A673 (cell line): ENCODE data around the gene CAVIN1. TPM values are rescaled to one million over a fixed set of nuclear protein-coding genes. Genes with fewer than 3 reads are reported as not detected.

ENCODE experiments used
- BruUV-seq: library from RNA; stranded (reverse); fragments of 400-500 nt; replicated peaks from 2 replicates; lab custom pipeline; 2021; lab: Mats Ljungman, UMichigan
- CTCF ChIA-PET: fragments of 300-600 bp; sonication (Branson Sonifier 250); formaldehyde crosslinking; loops from one replicate; lab custom pipeline; 2022; ENCODE audit warnings: antibody characterized with exemption; lab: Charles Lee
- POLR2A ChIA-PET: fragments of 300-600 bp; sonication (Branson Sonifier 250); formaldehyde crosslinking; loops from one replicate; lab custom pipeline; 2022; ENCODE audit warnings: antibody characterized with exemption; ENCODE audit not compliant: low non-redundant PET; lab: Charles Lee
- DNase-seq: peaks from one replicate; pipeline ENCODE4 v3.0.0-alpha.2; 2015; ENCODE audit warnings: low spot score
- H3K27ac ChIP-seq: fragments of 200-600 bp; sonication (generic); 2 replicates; pipeline ENCODE4 v1.5.1; 2016; ENCODE audit warnings: mixed run types, low read depth, mild to moderate bottlenecking, mixed read lengths, antibody characterized with exemption, low read length; ENCODE audit not compliant: poor library complexity, severe bottlenecking
- H3K27me3 ChIP-seq: fragments of 200-600 bp; sonication (generic); replicated peaks from 2 replicates; pipeline ENCODE4 v1.6.1; 2017; ENCODE audit warnings: mixed run types, low read depth, mild to moderate bottlenecking, mixed read lengths, antibody characterized with exemption, low read length; ENCODE audit not compliant: insufficient read depth, poor library complexity
- H3K36me3 ChIP-seq: fragments of 200-600 bp; sonication (generic); 2 replicates; pipeline ENCODE4 v1.6.1; 2016; ENCODE audit warnings: mixed run types, mild to moderate bottlenecking, mixed read lengths, antibody characterized with exemption, low read length; ENCODE audit not compliant: insufficient read depth, poor library complexity, severe bottlenecking
- H3K4me1 ChIP-seq: fragments of 200-600 bp; sonication (generic); 2 replicates; pipeline ENCODE4 v1.6.1; 2017; ENCODE audit warnings: mixed run types, mild to moderate bottlenecking, mixed read lengths, antibody characterized with exemption, low read length; ENCODE audit not compliant: insufficient read depth, poor library complexity, severe bottlenecking
- H3K4me3 ChIP-seq: fragments of 200-600 bp; sonication (generic); 2 replicates; pipeline ENCODE4 v1.5.1; 2016; ENCODE audit warnings: low read depth, mixed run types, mild to moderate bottlenecking, mixed read lengths, low read length; ENCODE audit not compliant: poor library complexity, severe bottlenecking
- H3K9me3 ChIP-seq: fragments of 200-600 bp; sonication (generic); 2 replicates; pipeline ENCODE4 v1.6.1; 2016; ENCODE audit warnings: mixed run types, low read depth, mild to moderate bottlenecking, mixed read lengths, antibody characterized with exemption, low read length; ENCODE audit not compliant: poor library complexity, severe bottlenecking
- EZH2 ChIP-seq: fragments of 200-600 bp; sonication (generic); IDR thresholded peaks from 2 replicates; pipeline ENCODE4 v1.6.1; 2017; ENCODE audit warnings: borderline replicate concordance, low read depth, mild to moderate bottlenecking, mixed read lengths, antibody characterized with exemption, low read length; ENCODE audit not compliant: poor library complexity, severe bottlenecking
- intact Hi-C: fragments of 100-400 bp; cut with micrococcal nuclease; formaldehyde crosslinking; loops from one replicate; pipeline ENCODE4 v1.10.0; 2022; ENCODE audit not compliant: unreplicated experiment
- total RNA-seq: library from RNA; stranded (reverse); gene quantifications from 2 replicates; pipeline ENCODE4 v1.2.3, GENCODE V29; 2021
- TF ChIP-seq, protein P1 (sequence below): fragments of 300-800, 200-600 bp; sonication (generic); conservative IDR thresholded peaks from 2 replicates; pipeline ENCODE4 v1.5.1; 2017; ENCODE audit warnings: low read depth, mild to moderate bottlenecking, antibody characterized with exemption, low read length, moderate library complexity, mixed read lengths

CAVIN1 gene
- total RNA-seq, 1 experiment from 2014 or later, result 19.9 TPM

- intact Hi-C loops, result no loop called here
- Histone ChIP-seq H3K4me3 (no peak overlapping the region), H3K9me3 (no peaks in the 10 kb centered on the region), H3K36me3 (no peaks in the 10 kb centered on the region), H3K27me3 (no peaks in the 10 kb centered on the region), H3K27ac (no peak overlapping the region), H3K4me1 (peaks cover 9% of the 10 kb centered on the region)
- POLR2A ChIA-PET, result interaction anchor here (0.7 kb wide), 1 partner anchor 393 kb away, joined by 6 read pairs; no protein-coding TSS in a partner anchor
- TF ChIP-seq EZH2, result no peak
- TF ChIP-seq, protein P1, sequence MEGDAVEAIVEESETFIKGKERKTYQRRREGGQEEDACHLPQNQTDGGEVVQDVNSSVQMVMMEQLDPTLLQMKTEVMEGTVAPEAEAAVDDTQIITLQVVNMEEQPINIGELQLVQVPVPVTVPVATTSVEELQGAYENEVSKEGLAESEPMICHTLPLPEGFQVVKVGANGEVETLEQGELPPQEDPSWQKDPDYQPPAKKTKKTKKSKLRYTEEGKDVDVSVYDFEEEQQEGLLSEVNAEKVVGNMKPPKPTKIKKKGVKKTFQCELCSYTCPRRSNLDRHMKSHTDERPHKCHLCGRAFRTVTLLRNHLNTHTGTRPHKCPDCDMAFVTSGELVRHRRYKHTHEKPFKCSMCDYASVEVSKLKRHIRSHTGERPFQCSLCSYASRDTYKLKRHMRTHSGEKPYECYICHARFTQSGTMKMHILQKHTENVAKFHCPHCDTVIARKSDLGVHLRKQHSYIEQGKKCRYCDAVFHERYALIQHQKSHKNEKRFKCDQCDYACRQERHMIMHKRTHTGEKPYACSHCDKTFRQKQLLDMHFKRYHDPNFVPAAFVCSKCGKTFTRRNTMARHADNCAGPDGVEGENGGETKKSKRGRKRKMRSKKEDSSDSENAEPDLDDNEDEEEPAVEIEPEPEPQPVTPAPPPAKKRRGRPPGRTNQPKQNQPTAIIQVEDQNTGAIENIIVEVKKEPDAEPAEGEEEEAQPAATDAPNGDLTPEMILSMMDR, result no peak
- BruUV-seq, result no TSS peak
- no peak for DNase-seq
- CTCF ChIA-PET, result no interaction called here
Measured at GRCh38 chr17:42365136-42365535, 57.9 kb downstream of the CAVIN1 start.

DNA sequence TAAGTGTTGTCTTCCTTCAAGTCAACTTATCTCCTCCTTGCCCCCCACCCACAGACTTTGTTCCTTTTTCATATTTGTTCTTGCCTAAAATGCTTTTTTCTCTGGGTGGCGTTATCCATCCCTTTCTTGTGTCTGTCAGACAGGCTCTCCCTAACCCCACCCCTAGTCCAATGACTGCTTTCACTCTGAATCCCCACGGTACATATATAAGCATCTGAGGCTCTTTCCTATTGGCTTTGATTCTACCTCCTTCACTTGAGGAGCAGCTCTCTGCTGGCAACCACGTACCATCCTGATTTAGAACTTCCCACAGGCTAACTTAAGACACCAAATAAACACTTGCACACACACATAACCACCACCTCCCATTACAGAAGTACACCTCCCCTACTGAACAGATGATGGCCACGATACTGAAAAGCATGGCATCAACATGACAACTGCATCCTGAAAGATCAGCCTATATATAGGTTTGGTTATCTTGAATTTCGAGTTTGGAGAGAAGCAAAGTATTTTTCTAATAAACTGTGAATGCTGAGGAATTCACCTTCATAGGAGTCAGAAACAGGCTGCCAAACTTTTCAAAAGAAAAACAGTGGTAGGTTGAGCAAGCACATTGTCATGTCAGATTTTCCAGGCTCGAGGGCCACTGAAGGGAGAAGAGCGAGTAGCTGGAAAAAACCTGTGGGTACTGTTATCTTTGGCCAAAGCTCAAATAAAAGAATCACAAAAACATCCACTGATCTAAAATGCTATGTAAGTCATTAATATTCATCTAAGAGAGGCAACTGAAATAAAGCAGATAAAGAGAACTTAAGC is 59.1 kb downstream of the CAVIN1 start:
- Histone ChIP-seq H3K9me3 (no peaks in the 10 kb centered on the region), H3K4me1 (peaks cover 9% of the 10 kb centered on the region), H3K36me3 (no peaks in the 10 kb centered on the region), H3K4me3 (no peak overlapping the region), H3K27me3 (no peaks in the 10 kb centered on the region), H3K27ac (no peak overlapping the region)
- DNase-seq, result no peak
- TF ChIP-seq EZH2, result no peak
- TF ChIP-seq, protein P1, result no peak
- ChIA-PET POLR2A (no interaction called here), CTCF (no interaction called here)
- BruUV-seq, result no TSS peak
- intact Hi-C loops, result no loop called here

- H3K36me3 ChIP-seq, result no peaks in the 10 kb centered on the region
- ChIA-PET CTCF (no interaction called here), POLR2A (no interaction called here)
- no TSS peak for BruUV-seq
- H3K27ac ChIP-seq, result no peak overlapping the region
- H3K27me3 ChIP-seq, result no peaks in the 10 kb centered on the region
- no peak overlapping the region for H3K4me3 ChIP-seq
- no peaks in the 10 kb centered on the region for H3K9me3 ChIP-seq
- no peak for DNase-seq
- intact Hi-C loops, result no loop called here
- peaks cover 9% of the 10 kb centered on the region for H3K4me1 ChIP-seq
- TF ChIP-seq, protein P1, result no peak
- no peak for TF ChIP-seq EZH2
Measured at GRCh38 chr17:42363231-42363630, 59.8 kb downstream of the CAVIN1 start.
